HEK293 (cell line): Measurements from ENCODE around the gene SLC25A13.

Experiments used
- CTCF ChIA-PET: fragments of 350-600 bp; formaldehyde crosslinking; extraction: SDS; loops from one replicate; lab custom pipeline; 2021; ENCODE audit warnings: antibody characterized with exemption; lab: Yijun Ruan, JAX
- POLR2A ChIA-PET: fragments of 300-600 bp; formaldehyde crosslinking; extraction: SDS; loops from one replicate; lab custom pipeline; 2020; ENCODE audit warnings: antibody characterized with exemption, inconsistent platforms; lab: Yijun Ruan, JAX
- H3K27ac ChIP-seq: fragments of 200-500 bp; sonication (Bioruptor generic); 2 replicates; pipeline ENCODE4 v1.5.1; 2014; ENCODE audit warnings: low read depth, low read length, control low read depth, inconsistent platforms; ENCODE audit errors: extremely low read depth
- H3K36me3 ChIP-seq, 2 experiments: fragments of 200-500 bp in 1 of 2; sonication (Bioruptor generic) in 1 of 2; 1 replicate in 1 of 2; 2 replicates in 1 of 2; pipeline ENCODE4 v1.5.1; 2014 to 2017; ENCODE audit warnings: inconsistent platforms in 2 of 2, low read length in 2 of 2; ENCODE audit not compliant: control insufficient read depth in 2 of 2, insufficient read depth in 1 of 2
- H3K4me1 ChIP-seq: fragments of 200-500 bp; sonication (Bioruptor generic); 2 replicates; pipeline ENCODE4 v1.5.1; 2014; ENCODE audit warnings: mild to moderate bottlenecking, low read length, inconsistent platforms; ENCODE audit not compliant: control insufficient read depth, insufficient read depth
- H3K4me3 ChIP-seq: 2 replicates; pipeline ENCODE4 v1.5.1; 2011; ENCODE audit warnings: low read depth, mild to moderate bottlenecking, control low read depth, low read length, moderate library complexity
- H3K9me3 ChIP-seq: fragments of 200-500 bp; sonication (Bioruptor generic); 2 replicates; pipeline ENCODE4 v1.5.1; 2014; ENCODE audit warnings: low read depth, low read length, inconsistent platforms; ENCODE audit not compliant: control insufficient read depth, insufficient read depth
- PRDM2 ChIP-seq: fragments of 450-650 bp; formaldehyde crosslinking; IDR thresholded peaks from 2 replicates; pipeline ENCODE4 v1.5.1; 2016; ENCODE audit warnings: missing biosample characterization, missing genetic modification characterization, borderline replicate concordance
- SCRT1 ChIP-seq: fragments of 450-650 bp; formaldehyde crosslinking; IDR thresholded peaks from 2 replicates; pipeline ENCODE4 v1.5.1; 2016; ENCODE audit warnings: missing biosample characterization, missing genetic modification characterization, borderline replicate concordance
- SETDB1 ChIP-seq: IDR thresholded peaks from one replicate; pipeline ENCODE4 v1.6.1; 2017; ENCODE audit warnings: mild to moderate bottlenecking, low read length, moderate library complexity, mixed read lengths; ENCODE audit not compliant: insufficient read length
- ZBTB48 ChIP-seq: fragments of 450-650 bp; formaldehyde crosslinking; IDR thresholded peaks from 2 replicates; pipeline ENCODE4 v1.5.1; 2016; ENCODE audit warnings: missing biosample characterization, missing genetic modification characterization
- ZFHX2 ChIP-seq: fragments of 450-650 bp; formaldehyde crosslinking; conservative IDR thresholded peaks from 2 replicates; pipeline ENCODE4 v1.5.1; 2016; ENCODE audit warnings: missing biosample characterization, missing genetic modification characterization
- ZNF112 ChIP-seq: fragments of 450-650 bp; formaldehyde crosslinking; IDR thresholded peaks from 2 replicates; pipeline ENCODE4 v1.5.0; 2017; ENCODE audit warnings: missing biosample characterization, missing genetic modification characterization
- ZNF155 ChIP-seq: fragments of 450-650 bp; formaldehyde crosslinking; IDR thresholded peaks from 2 replicates; pipeline ENCODE4 v1.5.1; 2016; ENCODE audit warnings: missing biosample characterization, missing genetic modification characterization
- ZNF157 ChIP-seq: fragments of 450-650 bp; formaldehyde crosslinking; IDR thresholded peaks from 2 replicates; pipeline ENCODE4 v1.5.1; 2016; ENCODE audit warnings: missing biosample characterization, missing genetic modification characterization
- ZNF19 ChIP-seq: fragments of 450-650 bp; formaldehyde crosslinking; IDR thresholded peaks from 2 replicates; pipeline ENCODE4; 2016; ENCODE audit warnings: missing biosample characterization, missing genetic modification characterization, low read depth
- ZNF266 ChIP-seq: fragments of 450-650 bp; formaldehyde crosslinking; IDR thresholded peaks from 2 replicates; pipeline ENCODE4 v1.5.1; 2016; ENCODE audit warnings: missing biosample characterization, missing genetic modification characterization, low read depth
- ZNF324 ChIP-seq: fragments of 450-650 bp; formaldehyde crosslinking; IDR thresholded peaks from 2 replicates; pipeline ENCODE4 v1.5.1; 2016; ENCODE audit warnings: missing biosample characterization, missing genetic modification characterization
- ZNF354C ChIP-seq: fragments of 450-650 bp; formaldehyde crosslinking; IDR thresholded peaks from 2 replicates; pipeline ENCODE4 v1.5.1; 2016; ENCODE audit warnings: missing biosample characterization, missing genetic modification characterization, low read depth, borderline replicate concordance
- ZNF366 ChIP-seq: fragments of 450-650 bp; formaldehyde crosslinking; conservative IDR thresholded peaks from 2 replicates; pipeline ENCODE4 v1.5.1; 2016; ENCODE audit warnings: missing biosample characterization, missing genetic modification characterization
- ZNF560 ChIP-seq: fragments of 450-650 bp; formaldehyde crosslinking; IDR thresholded peaks from 2 replicates; pipeline ENCODE4 v1.5.1; 2017; ENCODE audit warnings: missing biosample characterization, missing genetic modification characterization, borderline replicate concordance
- ZNF654 ChIP-seq: fragments of 450-650 bp; formaldehyde crosslinking; IDR thresholded peaks from 2 replicates; pipeline ENCODE4 v1.5.1; 2016; ENCODE audit warnings: low read depth, missing biosample characterization, missing genetic modification characterization
- ZNF785 ChIP-seq: fragments of 450-650 bp; formaldehyde crosslinking; IDR thresholded peaks from 2 replicates; pipeline ENCODE4 v1.5.1; 2016; ENCODE audit warnings: missing biosample characterization, missing genetic modification characterization
- ZSCAN4 ChIP-seq: fragments of 450-650 bp; formaldehyde crosslinking; IDR thresholded peaks from 2 replicates; pipeline ENCODE4 v1.5.1; 2017; ENCODE audit warnings: missing biosample characterization, missing genetic modification characterization
- TF ChIP-seq, protein P1 (sequence below): fragments of 450-650 bp; formaldehyde crosslinking; IDR thresholded peaks from 2 replicates; pipeline ENCODE4 v1.5.1; 2016; ENCODE audit warnings: missing biosample characterization, missing genetic modification characterization
- TF ChIP-seq, protein P2 (sequence below): fragments of 450-650 bp; formaldehyde crosslinking; IDR thresholded peaks from 2 replicates; pipeline ENCODE4 v1.5.1; 2016; ENCODE audit warnings: missing biosample characterization, missing genetic modification characterization, borderline replicate concordance

Gene SLC25A13

DNA sequence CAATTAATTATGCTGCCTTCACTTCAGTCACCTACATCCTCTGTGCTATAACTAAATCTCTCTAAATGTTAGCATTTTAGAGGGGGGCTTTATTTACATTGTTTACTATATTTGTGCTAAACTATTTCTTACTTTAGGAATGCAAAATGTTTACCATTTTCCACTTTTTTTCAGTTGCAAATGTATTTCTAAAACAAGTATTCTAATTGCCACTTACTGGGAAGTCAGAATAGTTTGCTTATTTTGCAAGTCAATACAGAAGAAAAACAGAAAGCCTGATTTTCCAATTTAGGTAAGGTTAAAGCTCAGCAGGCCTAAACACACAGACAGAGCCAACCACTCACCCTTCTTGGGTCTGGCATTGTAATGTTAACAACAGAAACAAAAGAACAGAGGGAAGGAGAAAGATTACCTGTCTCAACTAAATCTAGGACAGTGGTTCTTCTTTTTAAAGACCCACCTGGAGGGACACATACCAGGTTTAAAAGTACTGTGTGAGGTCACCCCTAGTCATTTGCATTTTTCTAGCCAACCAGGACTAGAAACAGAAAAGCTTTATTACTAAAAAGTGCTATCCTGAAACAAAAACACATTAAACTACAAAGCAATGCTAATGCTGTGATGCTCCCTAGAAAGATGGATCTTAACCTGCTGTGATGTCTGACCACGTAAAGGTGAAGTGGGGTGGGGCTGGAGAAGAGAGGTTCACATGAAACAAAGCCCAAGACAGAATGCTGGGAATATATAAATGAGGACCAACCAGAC is 178.2 kb downstream of the SLC25A13 start:
- no peak for TF ChIP-seq ZSCAN4 (tag by site-specific recombination)
- peaks cover 6 to 9% of the 10 kb centered on the region in 2 experiments; a peak in 2 of 3 replicates for H3K36me3 ChIP-seq
- no peak overlapping the region for H3K27ac ChIP-seq
- H3K9me3 ChIP-seq = no peaks in the 10 kb centered on the region
- CTCF ChIA-PET = interaction anchor here (0.7 kb wide), 1 partner anchor 385 kb away, joined by 4 read pairs; no protein-coding TSS in a partner anchor
- H3K4me3 ChIP-seq = no peak overlapping the region
- no peaks in the 10 kb centered on the region for H3K4me1 ChIP-seq
- POLR2A ChIA-PET = no interaction called here

DNA sequence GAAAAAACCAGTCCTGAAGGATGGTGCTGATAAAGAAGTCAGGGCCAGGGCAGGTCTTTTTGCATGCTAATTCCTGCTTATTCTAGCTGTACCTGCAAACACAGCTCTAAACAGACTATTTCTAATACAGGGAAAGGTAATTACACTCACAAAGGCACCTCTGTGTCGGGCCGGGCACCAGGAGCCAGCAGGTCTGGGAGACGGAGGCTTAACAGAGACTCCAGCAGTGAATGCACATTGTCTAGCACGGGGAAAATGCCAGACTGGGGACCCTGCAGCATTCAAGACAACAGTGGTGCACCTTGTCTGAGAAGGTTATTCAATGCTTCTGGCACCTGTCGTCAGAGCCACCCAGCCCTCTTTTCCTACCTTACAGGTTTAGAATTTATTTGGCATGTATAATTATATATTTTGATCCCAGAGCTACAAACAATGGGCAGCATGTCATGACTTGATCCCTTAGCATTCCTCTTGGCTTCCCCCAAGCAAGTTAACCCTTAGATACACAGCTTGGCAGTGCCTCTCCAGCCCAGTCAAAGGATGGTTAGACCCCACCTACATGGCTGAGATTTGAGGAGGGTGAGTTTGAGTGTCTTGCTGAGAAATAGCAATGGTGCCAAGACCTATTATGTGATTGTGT is 185.2 kb downstream of the SLC25A13 start:
- POLR2A ChIA-PET = no interaction called here
- Histone ChIP-seq H3K9me3 (no peaks in the 10 kb centered on the region), H3K4me1 (no peaks in the 10 kb centered on the region), H3K27ac (no peak overlapping the region), H3K36me3 (no peaks in the 10 kb centered on the region), H3K4me3 (no peak overlapping the region)
- TF ChIP-seq ZNF654 (tag by site-specific recombination) (no peak), ZBTB48 (tag by site-specific recombination) (no peak), ZNF785 (tag by site-specific recombination) (no peak), SCRT1 (tag by site-specific recombination) (no peak), ZNF266 (tag by site-specific recombination) (no peak), ZNF112 (tag by site-specific recombination) (no peak), ZNF354C (tag by site-specific recombination) (no peak), ZNF324 (tag by site-specific recombination) (no peak), ZNF19 (no peak), ZNF366 (tag by site-specific recombination) (no peak), PRDM2 (no peak), ZNF157 (no peak), ZFHX2 (tag by site-specific recombination) (no peak), ZNF155 (tag by site-specific recombination) (no peak), ZNF560 (tag by site-specific recombination) (no peak), SETDB1 (no peak)
- TF ChIP-seq, protein P1, sequence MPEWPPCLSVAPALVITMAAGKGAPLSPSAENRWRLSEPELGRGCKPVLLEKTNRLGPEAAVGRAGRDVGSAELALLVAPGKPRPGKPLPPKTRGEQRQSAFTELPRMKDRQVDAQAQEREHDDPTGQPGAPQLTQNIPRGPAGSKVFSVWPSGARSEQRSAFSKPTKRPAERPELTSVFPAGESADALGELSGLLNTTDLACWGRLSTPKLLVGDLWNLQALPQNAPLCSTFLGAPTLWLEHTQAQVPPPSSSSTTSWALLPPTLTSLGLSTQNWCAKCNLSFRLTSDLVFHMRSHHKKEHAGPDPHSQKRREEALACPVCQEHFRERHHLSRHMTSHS = no peak
- TF ChIP-seq, protein P2, sequence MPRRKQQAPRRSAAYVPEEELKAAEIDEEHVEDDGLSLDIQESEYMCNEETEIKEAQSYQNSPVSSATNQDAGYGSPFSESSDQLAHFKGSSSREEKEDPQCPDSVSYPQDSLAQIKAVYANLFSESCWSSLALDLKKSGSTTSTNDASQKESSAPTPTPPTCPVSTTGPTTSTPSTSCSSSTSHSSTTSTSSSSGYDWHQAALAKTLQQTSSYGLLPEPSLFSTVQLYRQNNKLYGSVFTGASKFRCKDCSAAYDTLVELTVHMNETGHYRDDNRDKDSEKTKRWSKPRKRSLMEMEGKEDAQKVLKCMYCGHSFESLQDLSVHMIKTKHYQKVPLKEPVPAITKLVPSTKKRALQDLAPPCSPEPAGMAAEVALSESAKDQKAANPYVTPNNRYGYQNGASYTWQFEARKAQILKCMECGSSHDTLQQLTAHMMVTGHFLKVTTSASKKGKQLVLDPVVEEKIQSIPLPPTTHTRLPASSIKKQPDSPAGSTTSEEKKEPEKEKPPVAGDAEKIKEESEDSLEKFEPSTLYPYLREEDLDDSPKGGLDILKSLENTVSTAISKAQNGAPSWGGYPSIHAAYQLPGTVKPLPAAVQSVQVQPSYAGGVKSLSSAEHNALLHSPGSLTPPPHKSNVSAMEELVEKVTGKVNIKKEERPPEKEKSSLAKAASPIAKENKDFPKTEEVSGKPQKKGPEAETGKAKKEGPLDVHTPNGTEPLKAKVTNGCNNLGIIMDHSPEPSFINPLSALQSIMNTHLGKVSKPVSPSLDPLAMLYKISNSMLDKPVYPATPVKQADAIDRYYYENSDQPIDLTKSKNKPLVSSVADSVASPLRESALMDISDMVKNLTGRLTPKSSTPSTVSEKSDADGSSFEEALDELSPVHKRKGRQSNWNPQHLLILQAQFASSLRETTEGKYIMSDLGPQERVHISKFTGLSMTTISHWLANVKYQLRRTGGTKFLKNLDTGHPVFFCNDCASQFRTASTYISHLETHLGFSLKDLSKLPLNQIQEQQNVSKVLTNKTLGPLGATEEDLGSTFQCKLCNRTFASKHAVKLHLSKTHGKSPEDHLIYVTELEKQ (tag by site-specific recombination) = no peak
- CTCF ChIA-PET = interaction anchor here (0.6 kb wide), 2 partner anchors 179 to 1708 kb away, joined by 3 to 4 read pairs; no protein-coding TSS in a partner anchor
